Measurements from ENCODE around the gene MVB12B.

DNA sequence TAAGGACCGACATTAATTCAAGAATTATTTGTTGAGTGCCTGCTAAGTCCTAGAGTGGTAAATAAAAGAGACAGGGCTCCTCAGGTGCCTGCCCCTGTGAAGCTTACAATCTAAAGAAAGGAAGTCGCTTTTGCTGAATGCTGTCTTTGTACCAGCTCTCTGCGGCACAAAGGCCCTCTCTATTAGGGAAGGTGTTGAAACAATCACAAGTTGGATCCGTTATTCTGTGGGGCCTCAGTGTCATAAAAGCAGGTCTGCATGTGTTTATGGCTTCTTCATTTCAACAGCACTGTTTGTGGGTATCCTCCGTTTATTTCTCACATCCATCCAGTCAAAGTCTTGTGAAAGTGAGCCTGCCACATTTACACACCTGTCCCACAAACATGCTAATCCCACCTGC, 7.0 kb upstream of the MVB12B start:
- TF ChIP-seq EZH2 (IDR thresholded peaks at IDR 0.05): no peak
- no peak for TF ChIP-seq POLR2AphosphoS5 (IDR thresholded peaks at IDR 0.05; ENCODE audit: low read depth, low read length)
- TF ChIP-seq POLR2A (IDR thresholded peaks at IDR 0.05; ENCODE audit: borderline replicate concordance, extremely low read depth, insufficient read depth, insufficient read length): no peak
- TF ChIP-seq, protein P1, sequence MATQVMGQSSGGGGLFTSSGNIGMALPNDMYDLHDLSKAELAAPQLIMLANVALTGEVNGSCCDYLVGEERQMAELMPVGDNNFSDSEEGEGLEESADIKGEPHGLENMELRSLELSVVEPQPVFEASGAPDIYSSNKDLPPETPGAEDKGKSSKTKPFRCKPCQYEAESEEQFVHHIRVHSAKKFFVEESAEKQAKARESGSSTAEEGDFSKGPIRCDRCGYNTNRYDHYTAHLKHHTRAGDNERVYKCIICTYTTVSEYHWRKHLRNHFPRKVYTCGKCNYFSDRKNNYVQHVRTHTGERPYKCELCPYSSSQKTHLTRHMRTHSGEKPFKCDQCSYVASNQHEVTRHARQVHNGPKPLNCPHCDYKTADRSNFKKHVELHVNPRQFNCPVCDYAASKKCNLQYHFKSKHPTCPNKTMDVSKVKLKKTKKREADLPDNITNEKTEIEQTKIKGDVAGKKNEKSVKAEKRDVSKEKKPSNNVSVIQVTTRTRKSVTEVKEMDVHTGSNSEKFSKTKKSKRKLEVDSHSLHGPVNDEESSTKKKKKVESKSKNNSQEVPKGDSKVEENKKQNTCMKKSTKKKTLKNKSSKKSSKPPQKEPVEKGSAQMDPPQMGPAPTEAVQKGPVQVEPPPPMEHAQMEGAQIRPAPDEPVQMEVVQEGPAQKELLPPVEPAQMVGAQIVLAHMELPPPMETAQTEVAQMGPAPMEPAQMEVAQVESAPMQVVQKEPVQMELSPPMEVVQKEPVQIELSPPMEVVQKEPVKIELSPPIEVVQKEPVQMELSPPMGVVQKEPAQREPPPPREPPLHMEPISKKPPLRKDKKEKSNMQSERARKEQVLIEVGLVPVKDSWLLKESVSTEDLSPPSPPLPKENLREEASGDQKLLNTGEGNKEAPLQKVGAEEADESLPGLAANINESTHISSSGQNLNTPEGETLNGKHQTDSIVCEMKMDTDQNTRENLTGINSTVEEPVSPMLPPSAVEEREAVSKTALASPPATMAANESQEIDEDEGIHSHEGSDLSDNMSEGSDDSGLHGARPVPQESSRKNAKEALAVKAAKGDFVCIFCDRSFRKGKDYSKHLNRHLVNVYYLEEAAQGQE (IDR thresholded peaks at IDR 0.05; ENCODE audit: low read depth): no peak
- TF ChIP-seq, protein P2, sequence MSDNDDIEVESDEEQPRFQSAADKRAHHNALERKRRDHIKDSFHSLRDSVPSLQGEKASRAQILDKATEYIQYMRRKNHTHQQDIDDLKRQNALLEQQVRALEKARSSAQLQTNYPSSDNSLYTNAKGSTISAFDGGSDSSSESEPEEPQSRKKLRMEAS (IDR thresholded peaks at IDR 0.05): no peak
- TF ChIP-seq, protein P3, sequence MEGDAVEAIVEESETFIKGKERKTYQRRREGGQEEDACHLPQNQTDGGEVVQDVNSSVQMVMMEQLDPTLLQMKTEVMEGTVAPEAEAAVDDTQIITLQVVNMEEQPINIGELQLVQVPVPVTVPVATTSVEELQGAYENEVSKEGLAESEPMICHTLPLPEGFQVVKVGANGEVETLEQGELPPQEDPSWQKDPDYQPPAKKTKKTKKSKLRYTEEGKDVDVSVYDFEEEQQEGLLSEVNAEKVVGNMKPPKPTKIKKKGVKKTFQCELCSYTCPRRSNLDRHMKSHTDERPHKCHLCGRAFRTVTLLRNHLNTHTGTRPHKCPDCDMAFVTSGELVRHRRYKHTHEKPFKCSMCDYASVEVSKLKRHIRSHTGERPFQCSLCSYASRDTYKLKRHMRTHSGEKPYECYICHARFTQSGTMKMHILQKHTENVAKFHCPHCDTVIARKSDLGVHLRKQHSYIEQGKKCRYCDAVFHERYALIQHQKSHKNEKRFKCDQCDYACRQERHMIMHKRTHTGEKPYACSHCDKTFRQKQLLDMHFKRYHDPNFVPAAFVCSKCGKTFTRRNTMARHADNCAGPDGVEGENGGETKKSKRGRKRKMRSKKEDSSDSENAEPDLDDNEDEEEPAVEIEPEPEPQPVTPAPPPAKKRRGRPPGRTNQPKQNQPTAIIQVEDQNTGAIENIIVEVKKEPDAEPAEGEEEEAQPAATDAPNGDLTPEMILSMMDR (IDR thresholded peaks at IDR 0.05 in 2 of 3, conservative IDR thresholded peaks at IDR 0.05 in 1 of 3; ENCODE audit: borderline replicate concordance in 1 of 3, insufficient read depth in 1 of 3, low read depth in 2 of 3, low read length in 2 of 3): no peak
- TF ChIP-seq, protein P4, sequence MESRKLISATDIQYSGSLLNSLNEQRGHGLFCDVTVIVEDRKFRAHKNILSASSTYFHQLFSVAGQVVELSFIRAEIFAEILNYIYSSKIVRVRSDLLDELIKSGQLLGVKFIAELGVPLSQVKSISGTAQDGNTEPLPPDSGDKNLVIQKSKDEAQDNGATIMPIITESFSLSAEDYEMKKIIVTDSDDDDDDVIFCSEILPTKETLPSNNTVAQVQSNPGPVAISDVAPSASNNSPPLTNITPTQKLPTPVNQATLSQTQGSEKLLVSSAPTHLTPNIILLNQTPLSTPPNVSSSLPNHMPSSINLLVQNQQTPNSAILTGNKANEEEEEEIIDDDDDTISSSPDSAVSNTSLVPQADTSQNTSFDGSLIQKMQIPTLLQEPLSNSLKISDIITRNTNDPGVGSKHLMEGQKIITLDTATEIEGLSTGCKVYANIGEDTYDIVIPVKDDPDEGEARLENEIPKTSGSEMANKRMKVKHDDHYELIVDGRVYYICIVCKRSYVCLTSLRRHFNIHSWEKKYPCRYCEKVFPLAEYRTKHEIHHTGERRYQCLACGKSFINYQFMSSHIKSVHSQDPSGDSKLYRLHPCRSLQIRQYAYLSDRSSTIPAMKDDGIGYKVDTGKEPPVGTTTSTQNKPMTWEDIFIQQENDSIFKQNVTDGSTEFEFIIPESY (IDR thresholded peaks at IDR 0.05; ENCODE audit: extremely low read depth, insufficient replicate concordance, low read length): no peak
- TF ChIP-seq SIN3A (IDR thresholded peaks at IDR 0.05; ENCODE audit: low read depth): no peak
- TF ChIP-seq CEBPB (IDR thresholded peaks at IDR 0.05; ENCODE audit: low read depth): no peak
- no peak for TF ChIP-seq EGR1 (IDR thresholded peaks at IDR 0.05; ENCODE audit: low read depth)

Measured in HCT116 (cell line).